ENCODE measurements around the gene PACS1. TPM values are rescaled to one million over a fixed set of nuclear protein-coding genes. Genes with fewer than 3 reads are reported as not detected.
A peak's percentile ranks its signal among the peaks of the same experiment; 100 is the strongest.

The PACS1 gene
- total RNA-seq, 1 donor from 2014 or later, result 50.8 TPM

DNA sequence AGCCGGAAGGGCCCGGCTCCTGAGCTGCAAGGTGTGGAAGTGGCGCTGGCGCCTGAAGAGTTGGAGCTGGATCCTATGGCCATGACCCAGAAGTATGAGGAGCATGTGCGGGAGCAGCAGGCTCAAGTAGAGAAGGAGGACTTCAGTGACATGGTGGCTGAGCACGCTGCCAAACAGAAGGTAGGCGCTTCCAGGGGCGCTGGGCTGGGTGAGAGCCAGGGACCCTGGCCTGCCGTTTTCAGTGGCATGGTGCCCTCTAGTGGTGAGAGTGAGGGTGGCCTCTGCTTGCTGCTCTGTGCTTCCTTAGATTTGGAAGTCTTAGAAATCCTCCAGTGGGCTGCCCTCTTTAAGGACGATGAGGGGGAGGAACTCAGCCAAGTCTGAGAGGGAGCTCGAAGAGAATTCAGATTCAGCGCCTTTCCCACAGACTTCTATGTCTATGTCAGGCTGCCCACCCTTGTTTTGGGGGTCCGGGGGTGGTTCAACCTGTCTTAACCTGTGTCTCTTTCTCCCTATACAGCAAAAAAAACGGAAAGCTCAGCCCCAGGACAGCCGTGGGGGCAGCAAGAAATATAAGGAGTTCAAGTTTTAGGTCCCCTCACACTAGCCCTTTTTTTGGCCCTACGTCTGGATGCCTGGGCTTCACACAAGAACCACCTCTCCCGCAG is 1.8 kb upstream of the PACS1 start:
- TF ChIP-seq, protein P1, sequence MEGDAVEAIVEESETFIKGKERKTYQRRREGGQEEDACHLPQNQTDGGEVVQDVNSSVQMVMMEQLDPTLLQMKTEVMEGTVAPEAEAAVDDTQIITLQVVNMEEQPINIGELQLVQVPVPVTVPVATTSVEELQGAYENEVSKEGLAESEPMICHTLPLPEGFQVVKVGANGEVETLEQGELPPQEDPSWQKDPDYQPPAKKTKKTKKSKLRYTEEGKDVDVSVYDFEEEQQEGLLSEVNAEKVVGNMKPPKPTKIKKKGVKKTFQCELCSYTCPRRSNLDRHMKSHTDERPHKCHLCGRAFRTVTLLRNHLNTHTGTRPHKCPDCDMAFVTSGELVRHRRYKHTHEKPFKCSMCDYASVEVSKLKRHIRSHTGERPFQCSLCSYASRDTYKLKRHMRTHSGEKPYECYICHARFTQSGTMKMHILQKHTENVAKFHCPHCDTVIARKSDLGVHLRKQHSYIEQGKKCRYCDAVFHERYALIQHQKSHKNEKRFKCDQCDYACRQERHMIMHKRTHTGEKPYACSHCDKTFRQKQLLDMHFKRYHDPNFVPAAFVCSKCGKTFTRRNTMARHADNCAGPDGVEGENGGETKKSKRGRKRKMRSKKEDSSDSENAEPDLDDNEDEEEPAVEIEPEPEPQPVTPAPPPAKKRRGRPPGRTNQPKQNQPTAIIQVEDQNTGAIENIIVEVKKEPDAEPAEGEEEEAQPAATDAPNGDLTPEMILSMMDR (IDR thresholded peaks at IDR 0.05), result peak; percentile 92
- Histone ChIP-seq H3K36me3 (peaks cover 67% of the 10 kb centered on the region), H3K9me3 (no peaks in the 10 kb centered on the region), H3K4me1 (peaks cover 40% of the 10 kb centered on the region), H3K4me3 (no peak overlapping the region), H3K27me3 (ENCODE audit: low read depth) (no peaks in the 10 kb centered on the region), H3K27ac (peak overlapping the region; percentile 91)
- DNase-seq (peak; percentile 79), ATAC-seq (peak; percentile 65 to 68)
- intact Hi-C loops (cut with DNase I), result no loop called here

DNA sequence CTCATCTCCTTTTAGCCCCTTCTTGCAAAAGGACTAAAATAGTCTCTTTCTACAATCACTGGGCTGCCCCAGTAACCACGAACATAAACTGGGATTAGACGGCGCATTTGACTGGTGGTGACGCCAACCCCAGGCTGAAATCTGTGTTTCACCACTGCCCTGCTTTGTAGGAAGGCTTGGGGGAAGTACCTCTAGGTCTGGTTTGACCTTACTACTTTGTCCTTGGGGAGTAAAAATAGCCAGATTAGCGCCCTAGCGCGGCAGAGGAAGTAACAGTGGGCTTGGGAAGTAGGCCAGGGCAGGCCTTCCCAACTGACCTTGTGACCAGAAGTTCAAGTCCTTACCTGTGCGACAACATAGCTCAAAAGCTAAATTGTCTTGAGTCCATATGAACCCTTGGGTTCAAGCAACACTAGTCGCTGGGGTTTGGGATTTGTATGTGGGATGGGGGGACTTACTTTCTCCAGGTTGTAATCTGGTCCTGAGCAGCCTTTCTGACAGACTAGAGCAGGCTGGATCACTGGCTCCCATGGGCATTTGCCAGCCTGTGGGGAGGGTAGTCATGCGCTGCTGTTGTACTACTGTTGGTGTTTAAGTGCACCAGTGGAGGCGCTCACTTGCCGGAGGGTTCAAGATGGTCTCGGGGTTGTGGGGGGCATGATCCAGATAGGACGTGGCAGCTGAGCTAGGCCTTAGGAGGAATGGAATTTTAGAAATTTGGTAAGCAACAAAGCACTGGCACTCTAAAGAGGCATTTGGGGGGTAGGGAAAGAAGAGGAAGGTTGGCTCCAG is 953 bp upstream of the PACS1 start:
- peaks cover 64% of the 10 kb centered on the region for H3K36me3 ChIP-seq

DNA sequence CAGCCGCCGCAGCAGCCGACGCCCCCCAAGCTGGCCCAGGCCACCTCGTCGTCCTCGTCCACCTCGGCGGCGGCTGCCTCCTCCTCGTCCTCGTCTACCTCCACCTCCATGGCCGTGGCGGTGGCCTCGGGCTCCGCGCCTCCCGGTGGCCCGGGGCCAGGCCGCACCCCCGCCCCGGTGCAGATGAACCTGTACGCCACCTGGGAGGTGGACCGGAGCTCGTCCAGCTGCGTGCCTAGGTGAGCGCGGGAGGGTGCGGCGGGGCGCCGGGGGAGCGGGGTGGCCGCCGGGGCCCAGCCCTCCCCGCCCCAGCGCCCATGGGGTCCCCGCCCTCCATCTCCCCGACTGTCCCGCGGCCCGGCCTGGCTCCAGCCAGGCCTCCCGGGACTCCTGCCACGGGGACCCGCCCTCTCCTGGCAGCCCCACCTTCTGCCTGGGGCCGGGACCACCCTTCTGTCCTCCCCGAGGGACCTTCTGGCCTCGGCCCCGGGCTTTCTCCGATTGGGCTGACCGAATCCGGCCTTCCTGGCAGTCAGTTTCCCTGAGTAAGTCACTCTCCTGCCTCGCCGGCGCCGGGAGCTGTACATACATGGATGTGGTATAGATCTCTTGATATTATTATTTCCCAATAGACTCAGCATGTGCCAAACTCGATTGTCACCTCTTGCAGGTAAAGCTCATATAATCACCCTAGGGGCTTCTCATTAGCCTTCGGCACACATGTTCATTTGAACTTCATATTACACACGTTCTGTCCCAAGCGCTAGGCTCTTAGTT is 720 bp downstream of the PACS1 start:
- H3K36me3 ChIP-seq, result peaks cover 53% of the 10 kb centered on the region
- H3K27me3 ChIP-seq (ENCODE audit: low read depth), result no peaks in the 10 kb centered on the region
- peak; percentile 62 for DNase-seq
- peaks cover 40% of the 10 kb centered on the region for H3K4me1 ChIP-seq
- peak overlapping the region; percentile 85 for H3K27ac ChIP-seq
- no peaks in the 10 kb centered on the region for H3K9me3 ChIP-seq
- TF ChIP-seq, protein P1 (IDR thresholded peaks at IDR 0.05), result no peak
- ATAC-seq, result peak; percentile 14 to 40
- intact Hi-C loops (cut with DNase I), result no loop called here
- H3K4me3 ChIP-seq, result peak overlapping the region; percentile 81

More for the DNA sequence above, 953 bp upstream of the PACS1 start:
- ATAC-seq (peak; percentile 28 to 38), DNase-seq (no peak)
- TF ChIP-seq, protein P1 (IDR thresholded peaks at IDR 0.05), result no peak
- Histone ChIP-seq H3K4me1 (peaks cover 40% of the 10 kb centered on the region), H3K9me3 (no peaks in the 10 kb centered on the region), H3K27me3 (ENCODE audit: low read depth) (no peaks in the 10 kb centered on the region), H3K4me3 (peak overlapping the region; percentile 81), H3K27ac (peak overlapping the region; percentile 91)
- intact Hi-C loops (cut with DNase I), result no loop called here

- H3K4me1 ChIP-seq, result peaks cover 40% of the 10 kb centered on the region
- intact Hi-C loops (cut with DNase I), result no loop called here
Observed at GRCh38 chr11:66071381-66071801, 1.3 kb downstream of the PACS1 start.

DNA sequence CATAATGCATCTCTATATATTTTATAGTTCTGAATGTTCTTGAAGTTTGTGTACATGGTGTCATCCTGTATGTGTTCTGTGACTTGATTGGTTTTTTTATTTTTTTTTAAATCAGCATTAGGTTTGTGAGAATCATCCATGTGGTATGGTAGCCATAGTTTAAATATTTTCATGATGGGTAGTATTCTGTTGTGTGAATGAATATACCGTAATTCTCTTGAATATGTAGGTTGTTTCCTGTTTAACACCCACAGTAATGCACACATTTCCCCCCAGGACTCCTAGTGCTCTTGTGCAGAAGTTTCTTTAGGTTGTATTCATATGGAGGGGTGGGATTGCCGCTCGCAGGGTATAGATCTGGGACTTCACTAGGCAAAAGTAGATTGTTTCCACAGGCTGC is 2.0 kb downstream of the PACS1 start:
- no peak for DNase-seq
- intact Hi-C loops (cut with DNase I), result no loop called here
- Histone ChIP-seq H3K9me3 (no peaks in the 10 kb centered on the region), H3K27ac (no peak overlapping the region), H3K4me1 (peaks cover 36% of the 10 kb centered on the region), H3K4me3 (peak overlapping the region; percentile 81), H3K27me3 (ENCODE audit: low read depth) (no peaks in the 10 kb centered on the region), H3K36me3 (peaks cover 40% of the 10 kb centered on the region)
- no peak for ATAC-seq
- TF ChIP-seq, protein P1 (IDR thresholded peaks at IDR 0.05), result no peak

More at GRCh38 chr11:66071381-66071801, 1.3 kb downstream of the PACS1 start:
- peak overlapping the region; percentile 85 for H3K27ac ChIP-seq
- no peak for DNase-seq
- no peaks in the 10 kb centered on the region for H3K9me3 ChIP-seq
- no peak for ATAC-seq
- peak overlapping the region; percentile 81 for H3K4me3 ChIP-seq
- TF ChIP-seq, protein P1 (IDR thresholded peaks at IDR 0.05), result no peak
- H3K36me3 ChIP-seq, result peaks cover 47% of the 10 kb centered on the region
- H3K27me3 ChIP-seq (ENCODE audit: low read depth), result no peaks in the 10 kb centered on the region
